HG02642 (cell line): ENCODE data around the gene SUFU.

Experiments used
- ATAC-seq: cut with Tn5 transposase; IDR thresholded peaks from one replicate; pipeline ENCODE4 v1.9.1; 2021; ENCODE audit warnings: mild to moderate bottlenecking; ENCODE audit not compliant: unreplicated experiment, poor library complexity

Gene SUFU

DNA sequence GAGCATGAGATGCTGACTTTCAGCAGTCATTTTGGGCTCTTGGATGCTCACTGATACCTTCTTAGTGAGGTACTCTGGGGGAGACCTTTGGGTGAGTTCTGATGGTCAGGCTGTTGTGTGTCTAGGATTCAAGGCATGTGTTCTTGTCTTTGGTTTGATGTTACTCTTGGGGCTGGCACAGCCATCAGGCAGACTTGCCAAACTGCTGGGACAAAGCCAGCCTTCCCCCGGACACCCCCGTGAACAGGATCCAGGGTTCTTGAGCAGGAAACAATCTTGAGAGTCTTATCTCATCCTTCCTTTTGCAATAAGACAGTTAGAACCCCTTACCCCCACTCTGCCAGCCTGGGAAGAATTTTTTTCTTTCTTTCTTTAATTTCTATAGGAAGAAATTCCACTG is 42.2 kb downstream of the SUFU start:
- no peak for ATAC-seq

DNA sequence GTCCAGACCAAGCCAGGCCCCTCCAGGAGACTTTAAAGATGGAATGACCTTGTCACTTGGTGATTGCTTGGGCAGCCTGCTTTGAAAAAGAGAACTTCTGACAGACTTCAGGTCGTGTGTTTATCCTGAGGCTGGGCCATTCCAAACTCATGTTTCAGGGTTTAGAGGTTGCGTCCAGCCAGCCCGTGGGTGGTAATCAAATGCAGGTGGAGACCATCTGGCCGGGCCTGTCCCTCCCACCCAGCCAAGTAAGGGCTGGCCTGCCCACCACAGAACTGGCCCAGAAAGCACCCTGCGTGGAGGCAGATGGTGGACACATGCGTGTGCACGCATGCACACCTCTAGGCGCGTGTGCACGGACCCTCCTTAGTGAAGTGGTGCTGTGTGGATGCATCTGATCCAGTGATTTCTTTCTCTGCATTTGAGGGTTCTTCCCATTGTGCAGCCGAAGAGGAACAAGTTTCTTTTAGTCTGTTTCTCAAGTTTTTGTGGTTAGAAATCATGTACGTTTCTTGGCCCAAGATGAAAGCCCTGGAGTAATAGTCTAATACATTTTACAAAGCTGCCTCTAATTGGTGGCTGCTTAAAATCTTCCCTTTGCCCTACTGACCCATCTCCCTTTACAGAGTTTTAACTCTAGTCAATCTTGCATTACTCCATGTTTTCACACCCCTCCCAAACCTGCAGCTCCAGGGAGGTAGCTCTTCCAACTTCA is 43.0 kb downstream of the SUFU start:
- ATAC-seq = no peak

GRCh38 chr10:102549549-102549948 is 45.8 kb downstream of the SUFU start:
- ATAC-seq = no peak

- no peak for ATAC-seq
These were observed 47.0 kb downstream of the SUFU start for GRCh38 chr10:102550636-102551210.

DNA sequence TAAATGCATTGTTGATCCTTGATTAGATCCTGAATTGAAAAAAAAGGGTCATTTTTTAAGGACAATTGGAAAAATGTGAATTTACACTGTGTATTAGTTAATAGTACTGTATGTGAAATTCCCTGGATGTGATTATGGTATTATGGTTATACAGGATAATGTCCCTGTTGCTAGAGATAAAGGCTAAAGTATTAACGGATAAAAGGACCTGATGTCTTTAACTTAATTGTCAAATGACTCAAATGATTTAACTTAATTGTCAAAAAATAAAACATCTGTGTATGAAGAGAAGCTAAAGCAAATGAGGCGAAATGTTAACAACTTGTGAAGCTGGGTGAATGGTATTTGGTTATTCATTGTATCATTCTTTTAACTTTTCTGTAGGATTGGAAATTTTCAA is 48.8 kb downstream of the SUFU start:
- no peak for ATAC-seq

- no peak for ATAC-seq
These were observed 50.0 kb downstream of the SUFU start for GRCh38 chr10:102553771-102554170.

DNA sequence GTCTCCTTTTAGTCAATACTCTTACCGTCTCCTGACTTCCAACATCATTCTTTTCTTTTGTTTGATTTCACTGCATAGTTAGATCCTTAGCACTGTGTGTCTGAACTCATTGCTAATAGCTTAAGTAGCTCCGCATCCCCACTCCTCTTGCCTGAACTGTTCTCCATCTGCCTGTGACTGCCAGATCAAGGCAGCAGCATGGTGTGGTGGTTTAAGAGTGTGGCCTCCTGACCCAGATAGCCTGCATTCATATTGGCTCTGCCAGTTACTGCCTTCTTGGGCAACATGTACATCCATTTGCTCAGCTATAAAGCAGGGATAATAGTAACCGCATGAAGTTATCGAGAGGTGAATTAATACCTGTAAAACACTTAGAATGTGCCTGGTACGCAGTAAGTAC is 50.8 kb downstream of the SUFU start:
- no peak for ATAC-seq

- no peak for ATAC-seq
These were observed 52.1 kb downstream of the SUFU start for GRCh38 chr10:102555781-102556328.

GRCh38 chr10:102557569-102557968 is 53.8 kb downstream of the SUFU start:
- ATAC-seq = no peak

DNA sequence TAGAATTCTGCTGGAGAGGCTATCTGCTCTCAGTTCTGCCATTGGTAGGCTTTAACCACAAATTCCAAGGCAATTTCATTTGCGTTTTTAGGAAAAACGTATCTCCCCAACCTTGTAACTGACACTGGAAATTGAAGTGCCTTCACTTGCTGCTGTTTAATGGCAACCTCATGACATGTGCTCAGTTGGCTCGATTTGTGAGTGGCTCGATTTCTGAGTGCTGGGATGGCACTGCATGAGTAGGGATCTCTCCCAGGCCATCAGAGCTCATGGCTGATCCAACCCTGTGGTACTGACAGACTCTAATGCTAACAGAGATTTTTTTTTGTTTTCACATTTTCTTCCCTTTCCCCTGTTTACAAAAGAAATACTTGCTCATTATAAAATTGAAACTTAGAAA is 56.0 kb downstream of the SUFU start:
- ATAC-seq = no peak

DNA sequence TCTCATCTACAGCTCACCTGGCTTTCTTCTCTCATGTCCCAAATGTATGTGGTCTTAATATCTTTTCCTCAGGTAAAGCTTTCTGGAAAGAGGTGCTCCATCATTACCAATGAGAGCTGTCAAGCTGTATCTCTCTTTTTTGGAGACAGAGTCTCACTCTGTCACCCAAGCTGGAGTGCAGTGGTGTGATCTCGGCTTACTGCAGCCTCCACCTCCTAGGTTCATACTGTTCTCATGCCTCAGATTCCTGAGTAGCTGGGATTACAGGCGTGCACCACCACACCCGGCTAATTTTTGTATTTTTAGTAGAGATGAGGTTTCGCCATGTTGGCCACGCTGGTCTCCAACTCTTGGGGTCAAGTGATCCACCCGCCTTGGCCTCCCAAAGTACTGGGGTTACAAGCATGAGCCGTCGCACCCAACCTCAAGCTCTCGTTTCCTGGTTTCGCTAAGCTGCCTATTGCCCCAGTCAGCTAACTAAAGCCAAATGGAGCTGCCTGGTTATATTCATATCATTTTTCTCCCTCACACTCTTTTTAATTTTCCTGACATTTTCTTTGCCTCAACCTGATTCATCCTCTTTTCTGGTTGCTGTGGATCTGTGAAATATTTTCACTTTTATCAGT is 60.5 kb downstream of the SUFU start:
- ATAC-seq = no peak

- ATAC-seq = no peak
These were observed 62.0 kb downstream of the SUFU start for GRCh38 chr10:102565793-102566192.

- ATAC-seq = no peak
These were observed 75.0 kb downstream of the SUFU start for GRCh38 chr10:102578782-102579181.

DNA sequence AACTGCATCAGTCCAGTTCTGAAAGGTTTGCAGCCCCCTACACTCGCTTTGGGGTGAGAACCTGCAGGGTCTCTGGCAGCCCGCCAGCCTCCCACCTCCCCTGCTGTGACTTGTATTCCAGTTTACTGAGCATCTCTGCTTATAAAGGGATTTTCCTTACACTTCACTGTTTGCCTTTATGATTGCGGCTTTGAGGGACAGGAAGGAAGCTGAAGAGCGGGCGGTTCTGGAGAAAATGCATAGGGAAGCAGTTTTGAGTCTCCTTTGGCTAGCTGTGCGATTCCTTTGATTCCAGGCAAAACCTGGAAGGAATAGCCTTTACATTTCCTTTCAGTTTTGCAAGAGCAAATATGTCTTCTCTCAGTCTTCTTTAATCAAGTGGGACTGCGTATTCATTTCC is 75.6 kb downstream of the SUFU start:
- ATAC-seq = no peak

DNA sequence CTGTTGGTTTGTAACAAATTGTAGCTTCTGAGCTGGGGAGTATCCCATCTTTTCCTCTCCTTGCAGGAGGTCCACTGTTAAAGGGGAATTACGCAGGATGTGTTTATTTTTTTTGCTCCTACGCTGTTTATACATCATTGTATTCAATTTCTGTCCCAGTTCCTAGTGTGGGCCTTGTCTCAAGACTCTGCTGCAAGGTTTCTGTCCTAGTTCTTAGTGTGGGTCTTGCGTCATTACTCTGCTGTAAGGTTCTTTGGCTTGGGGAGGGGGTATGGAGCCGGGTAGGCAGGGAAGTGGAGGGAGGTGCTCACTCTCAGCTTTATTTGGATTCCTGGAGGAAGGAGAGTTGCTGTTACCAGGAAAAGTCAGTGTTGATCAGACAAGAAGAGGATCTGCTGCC is 76.5 kb downstream of the SUFU start:
- no peak for ATAC-seq

DNA sequence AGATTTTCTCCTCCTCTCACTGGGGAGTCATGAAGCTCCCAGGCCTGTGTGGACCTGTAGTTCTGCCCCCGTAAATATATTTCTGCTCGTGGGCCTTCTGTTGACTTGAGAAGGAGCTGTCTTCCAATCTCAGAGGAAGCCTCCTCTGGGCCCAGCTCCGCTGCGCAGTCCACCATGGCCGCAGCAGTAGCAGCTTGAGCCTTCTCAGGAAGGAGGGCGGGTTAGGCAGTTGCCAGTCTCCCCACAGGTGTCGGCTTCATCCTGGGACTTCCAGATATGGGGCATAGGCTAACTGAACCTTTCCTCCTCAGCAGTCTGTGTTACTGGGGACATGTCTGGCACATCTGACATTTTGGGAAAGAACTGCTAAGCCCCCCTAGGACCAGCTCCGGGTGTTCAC is 77.6 kb downstream of the SUFU start:
- ATAC-seq = no peak

DNA sequence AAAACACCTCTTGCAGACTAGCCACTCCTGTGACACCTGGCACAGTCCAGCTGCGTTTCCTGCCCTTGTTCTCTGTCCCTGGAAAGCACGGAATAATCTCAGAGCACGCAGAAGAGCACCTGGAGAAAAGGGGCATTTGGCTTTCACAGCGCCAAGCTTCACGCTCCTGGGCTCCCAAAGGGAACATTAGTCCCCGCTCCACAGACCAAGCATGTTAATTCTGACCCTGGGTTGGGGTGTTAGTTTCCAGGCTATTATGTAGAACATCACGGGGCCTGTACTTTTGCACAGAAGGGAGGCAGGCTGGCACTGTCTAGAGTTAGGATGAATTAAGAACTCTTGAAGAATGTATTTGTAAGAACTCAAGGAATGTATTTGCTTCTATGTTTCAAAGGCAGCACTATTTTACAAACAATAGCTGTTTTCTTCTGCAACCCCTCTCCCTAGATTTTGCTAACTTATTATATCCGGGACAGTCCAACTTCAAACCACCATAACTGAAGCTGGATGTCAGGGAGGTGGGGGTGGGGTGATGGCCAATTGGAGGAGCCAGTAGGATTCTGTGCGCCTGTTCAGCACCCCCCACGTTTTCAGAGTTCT is 78.3 kb downstream of the SUFU start:
- no peak for ATAC-seq

DNA sequence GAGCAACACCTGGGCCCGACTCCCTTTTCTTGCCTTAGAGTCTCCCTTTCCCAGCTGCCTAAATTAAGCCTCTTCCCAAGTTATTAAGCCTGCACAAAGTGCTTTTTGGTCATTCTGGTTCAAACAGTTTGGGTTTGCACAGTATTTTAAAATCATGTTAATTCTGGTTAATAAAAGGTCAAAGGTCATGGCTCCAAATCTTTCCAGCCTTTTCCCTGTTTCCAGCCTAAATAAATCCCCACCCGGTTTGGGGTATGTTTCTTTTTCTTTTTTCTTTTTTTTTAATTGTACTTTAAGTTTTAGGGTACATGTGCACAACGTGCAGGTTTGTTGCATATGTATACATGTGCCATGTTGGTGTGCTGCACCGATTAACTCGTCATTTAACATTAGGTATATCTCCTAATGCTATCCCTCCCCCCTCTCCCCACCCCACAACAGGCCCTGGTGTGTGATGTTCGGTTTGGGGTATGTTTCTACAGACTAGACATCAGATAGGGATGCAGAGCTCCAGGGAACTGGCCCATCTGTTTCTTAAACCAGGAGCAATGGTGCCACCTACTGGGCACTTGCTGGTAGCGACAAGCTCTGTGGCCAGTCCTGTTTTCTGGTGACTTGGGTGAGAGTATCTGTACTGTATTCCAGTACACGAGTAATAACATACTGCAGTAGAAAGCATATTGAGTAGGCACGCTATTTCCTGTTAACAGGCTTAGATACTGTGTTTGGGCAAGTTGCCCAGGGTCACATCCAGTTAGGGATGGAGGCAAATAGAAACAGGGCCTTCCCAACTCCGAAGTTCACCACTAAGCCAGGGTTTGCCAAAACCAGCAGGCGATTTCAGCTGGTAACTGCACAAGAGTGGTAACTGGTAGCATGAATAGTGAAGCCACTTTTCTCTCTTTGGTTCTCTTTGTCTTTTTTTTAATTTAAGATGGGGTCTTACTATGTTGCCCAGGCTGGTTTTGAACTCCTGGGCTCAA is 80.0 kb downstream of the SUFU start:
- ATAC-seq = peak; percentile 76

GRCh38 chr10:102585026-102585425 is 81.3 kb downstream of the SUFU start:
- ATAC-seq = no peak

DNA sequence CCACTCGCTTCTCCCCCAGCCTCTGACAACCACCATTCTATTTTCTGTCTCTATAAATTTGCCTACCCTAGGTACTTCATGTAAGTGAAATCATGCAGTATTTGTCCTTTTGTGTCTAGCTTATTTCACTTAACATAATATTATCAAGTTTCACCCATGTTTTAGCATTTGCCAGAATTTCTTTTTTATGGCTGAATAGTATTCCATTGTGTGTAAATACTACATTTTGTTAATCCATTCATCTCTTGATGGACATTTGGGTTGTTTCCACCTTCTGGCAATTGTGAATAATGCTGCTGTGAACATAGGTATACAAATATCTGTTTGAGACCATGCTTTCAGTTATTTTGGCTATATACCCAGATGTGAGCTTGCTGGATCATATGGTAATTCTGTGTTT is 83.1 kb downstream of the SUFU start:
- no peak for ATAC-seq
